ENCODE data around the gene GANAB.
"Not testable (repeated sequence)": the region's sequence is repeated elsewhere in the genome, so short reads cannot be mapped to it uniquely, and the experiment has no call there.

The GANAB gene

GRCh38 chr11:62600367-62601121 lies 45.9 kb downstream of the GANAB start:
- no peak for DNase-seq

GRCh38 chr11:62599901-62600300 lies 46.5 kb downstream of the GANAB start:
- DNase-seq: no peak

- peak; percentile 64 for DNase-seq
These were observed 47.2 kb downstream of the GANAB start for GRCh38 chr11:62599069-62599696.

- no peak for DNase-seq
These were observed 51.3 kb downstream of the GANAB start for GRCh38 chr11:62595124-62595523.

GRCh38 chr11:62593434-62594044 lies 52.9 kb downstream of the GANAB start:
- peak; percentile 55 for DNase-seq

- DNase-seq: no peak
These were observed 53.4 kb downstream of the GANAB start for GRCh38 chr11:62592989-62593421.

GRCh38 chr11:62592146-62592815 lies 54.1 kb downstream of the GANAB start:
- no peak for DNase-seq

GRCh38 chr11:62591448-62592145 lies 54.8 kb downstream of the GANAB start, which contains the start of gene TUT1:
TSS of gene TUT1 (minus strand) at chr11:62591523. CDS start at chr11:62591485, 38 bp downstream.
- DNase-seq: peak; percentile 98

GRCh38 chr11:62588966-62589637 lies 57.3 kb downstream of the GANAB start:
- no peak for DNase-seq

- DNase-seq: not testable (repeated sequence)
These were observed 61.1 kb downstream of the GANAB start for GRCh38 chr11:62585356-62585755.

- DNase-seq: not testable (repeated sequence)
These were observed 64.7 kb downstream of the GANAB start for GRCh38 chr11:62581735-62582134.

GRCh38 chr11:62580959-62581715 lies 65.3 kb downstream of the GANAB start:
- DNase-seq: no peak

- no peak for DNase-seq
These were observed 67.2 kb downstream of the GANAB start for GRCh38 chr11:62579252-62579651.

- no peak for DNase-seq
These were observed 67.9 kb downstream of the GANAB start for GRCh38 chr11:62578541-62578940.

GRCh38 chr11:62577046-62577714 lies 69.2 kb downstream of the GANAB start:
- no peak for DNase-seq

GRCh38 chr11:62575837-62576236 lies 70.6 kb downstream of the GANAB start:
- DNase-seq: no peak

GRCh38 chr11:62575156-62575555 lies 71.3 kb downstream of the GANAB start:
- no peak for DNase-seq

All from DMS 273 treated with DMSO at 0.1 percent for 48 hours (cell line).